HL-60/S4 treated with retinoic acid at 250 ng/mL for 4 days and 3 days (cell line): ENCODE measurements around the gene TM2D3.

Experiments used
- in situ Hi-C: fragments of 300-500 bp; cut with MboI; formaldehyde crosslinking; loops from 2 replicates; pipeline ENCODE4 v1.7.0; 2022; ENCODE audit warnings: low sequenced_read_pairs

The TM2D3 gene

GRCh38 chr15:101609742-101610610 lies 42.2 kb downstream of the TM2D3 start:
- in situ Hi-C loops: no loop called here

GRCh38 chr15:101608201-101608600 lies 44.0 kb downstream of the TM2D3 start:
- in situ Hi-C loops: no loop called here

- in situ Hi-C loops: no loop called here
Measured at GRCh38 chr15:101607108-101607507, 45.1 kb downstream of the TM2D3 start.

- in situ Hi-C loops: no loop called here
Measured at GRCh38 chr15:101604124-101604874, 47.9 kb downstream of the TM2D3 start.

GRCh38 chr15:101602801-101603200 lies 49.4 kb downstream of the TM2D3 start:
- in situ Hi-C loops: no loop called here

GRCh38 chr15:101600035-101600434 lies 52.1 kb downstream of the TM2D3 start:
- in situ Hi-C loops: no loop called here

- in situ Hi-C loops: no loop called here
Measured at GRCh38 chr15:101599091-101599490, 53.1 kb downstream of the TM2D3 start.

GRCh38 chr15:101597360-101597928 lies 54.7 kb downstream of the TM2D3 start:
- in situ Hi-C loops: no loop called here

GRCh38 chr15:101596633-101597032 lies 55.5 kb downstream of the TM2D3 start:
- in situ Hi-C loops: no loop called here
